H1 (cell line): ENCODE measurements around the gene ARMH2. TPM values are rescaled to one million over a fixed set of nuclear protein-coding genes. Genes with fewer than 3 reads are reported as not detected.

Source experiments
- CTCF ChIA-PET: fragments of 300-600 bp; sonication (Branson Sonifier 250); formaldehyde crosslinking; loops from one replicate; lab custom pipeline; 2021; ENCODE audit not compliant: partially characterized antibody; lab: Charles Lee
- POLR2A ChIA-PET: fragments of 300-600 bp; sonication (Branson Sonifier 250); formaldehyde crosslinking; loops from one replicate; lab custom pipeline; 2021; ENCODE audit warnings: inconsistent platforms; ENCODE audit not compliant: partially characterized antibody; lab: Charles Lee
- DNase-seq, 2 experiments: peaks; one replicate each; pipeline versions ENCODE4 v3.0.0 to v3.0.0-alpha.2; 2010 to 2022; ENCODE audit warnings: low spot score in 2 of 2, low read depth in 1 of 2, mixed read lengths in 1 of 2
- FAIRE-seq: peaks from 2 replicates; lab custom pipeline; 2011; peaks lifted over from hg19 to GRCh38; lab: Jason Lieb, UNC
- H2AFZ ChIP-seq: 2 replicates; pipeline ENCODE4 v1.8.1; 2012; ENCODE audit warnings: low read length, inconsistent platforms
- H2AK5ac ChIP-seq: 2 replicates; pipeline ENCODE4 v1.6.1; 2013; ENCODE audit warnings: low read depth, low read length
- H2BK120ac ChIP-seq: replicated peaks from 2 replicates; pipeline ENCODE3; 2013; ENCODE audit warnings: low read depth, low read length, inconsistent platforms
- H2BK12ac ChIP-seq: 2 replicates; pipeline ENCODE4 v1.6.1; 2013; ENCODE audit warnings: low read depth, low read length
- H2BK15ac ChIP-seq: 2 replicates; pipeline ENCODE4 v1.6.1; 2013; ENCODE audit warnings: low read length
- H2BK20ac ChIP-seq: 2 replicates; pipeline ENCODE4 v1.6.1; 2013; ENCODE audit warnings: low read length
- H2BK5ac ChIP-seq: 2 replicates; pipeline ENCODE4 v1.6.1; 2013; ENCODE audit warnings: low read depth, low read length
- H3K14ac ChIP-seq: 2 replicates; pipeline ENCODE4 v1.6.1; 2013; ENCODE audit warnings: inconsistent platforms; ENCODE audit not compliant: insufficient read length
- H3K18ac ChIP-seq: 2 replicates; pipeline ENCODE4 v1.6.1; 2013; ENCODE audit warnings: low read length; ENCODE audit errors: extremely low read depth
- H3K23ac ChIP-seq: 2 replicates; pipeline ENCODE4 v1.6.1; 2013; ENCODE audit warnings: inconsistent platforms; ENCODE audit not compliant: insufficient read length
- H3K23me2 ChIP-seq: 2 replicates; pipeline ENCODE4 v1.6.1; 2013; ENCODE audit warnings: low read depth, low read length
- H3K27ac ChIP-seq: 2 replicates; pipeline ENCODE4 v1.6.1; 2011; ENCODE audit warnings: low read depth, low read length, inconsistent platforms
- H3K27me3 ChIP-seq, 4 experiments: replicated peaks in 1 of 4; 1 replicate in 1 of 4; 2 replicates in 3 of 4; pipeline versions ENCODE4 v1.6.1 to v1.8.1; 2011 to 2013; ENCODE audit warnings: low read length in 3 of 4, mild to moderate bottlenecking in 3 of 4, inconsistent platforms in 2 of 4, mixed read lengths in 2 of 4, moderate library complexity in 1 of 4; ENCODE audit not compliant: control insufficient read depth in 3 of 4, insufficient read depth in 3 of 4; ENCODE audit errors: extremely low read depth in 1 of 4
- H3K36me3 ChIP-seq, 4 experiments: 2 replicates each; pipeline versions ENCODE4 v1.6.1 to v1.8.1; 2011 to 2013; ENCODE audit warnings: mild to moderate bottlenecking in 4 of 4, low read length in 3 of 4, moderate library complexity in 2 of 4, control low read depth in 1 of 4, inconsistent platforms in 1 of 4; ENCODE audit not compliant: insufficient read depth in 4 of 4, control insufficient read depth in 2 of 4
- H3K4ac ChIP-seq: replicated peaks from 2 replicates; pipeline ENCODE3; 2013; ENCODE audit warnings: low read length, low read depth, mixed read lengths, inconsistent platforms; ENCODE audit not compliant: insufficient read length
- H3K4me1 ChIP-seq, 4 experiments: replicated peaks in 1 of 4; 1 replicate in 1 of 4; 2 replicates in 3 of 4; pipeline versions ENCODE4 v1.6.1 to v1.8.1; 2011 to 2013; ENCODE audit warnings: low read length in 3 of 4, inconsistent platforms in 2 of 4, mixed read lengths in 1 of 4; ENCODE audit not compliant: insufficient read depth in 4 of 4, control insufficient read depth in 3 of 4
- H3K4me2 ChIP-seq, 2 experiments: 2 replicates each; pipeline versions ENCODE4 v1.6.1 to v1.8.1; 2011 to 2013; ENCODE audit warnings: low read depth in 2 of 2, low read length in 2 of 2, control low read depth in 1 of 2, inconsistent platforms in 1 of 2, mild to moderate bottlenecking in 1 of 2; ENCODE audit not compliant: insufficient read depth in 1 of 2
- H3K4me3 ChIP-seq, 4 experiments: fragments of 200-600, 300-600 bp in 1 of 4; sonication (generic), shearing (Covaris generic), sonication (Bioruptor Twin) in 1 of 4; 2 replicates each; pipeline versions ENCODE4 v1.5.1 to v1.8.1; 2011 to 2016; ENCODE audit warnings: low read length in 4 of 4, low read depth in 3 of 4, control low read depth in 2 of 4, inconsistent platforms in 2 of 4, mild to moderate bottlenecking in 2 of 4, mixed read lengths in 1 of 4, moderate library complexity in 1 of 4; ENCODE audit not compliant: insufficient read depth in 2 of 4; ENCODE audit errors: extremely low read depth in 1 of 4
- H3K56ac ChIP-seq: replicated peaks from 2 replicates; pipeline ENCODE3; 2013; ENCODE audit warnings: low read depth, mild to moderate bottlenecking, mixed read lengths, low read length, inconsistent platforms; ENCODE audit not compliant: insufficient read length
- H3K79me1 ChIP-seq: 2 replicates; pipeline ENCODE4 v1.6.1; 2013; ENCODE audit warnings: low read depth, low read length, control low read depth
- H3K79me2 ChIP-seq, 2 experiments: 2 replicates each; pipeline versions ENCODE4 v1.6.1 to v1.8.1; 2012 to 2013; ENCODE audit warnings: low read length in 2 of 2, mild to moderate bottlenecking in 2 of 2, inconsistent platforms in 1 of 2; ENCODE audit not compliant: insufficient read depth in 2 of 2, control insufficient read depth in 1 of 2
- H3K9ac ChIP-seq, 4 experiments: replicated peaks in 1 of 4; 1 replicate in 1 of 4; 2 replicates in 3 of 4; pipeline versions ENCODE4 v1.6.1 to v1.8.1; 2011 to 2013; ENCODE audit warnings: low read depth in 3 of 4, low read length in 3 of 4, control low read depth in 2 of 4, mild to moderate bottlenecking in 2 of 4, moderate library complexity in 2 of 4, inconsistent platforms in 1 of 4; ENCODE audit errors: extremely low read depth in 1 of 4
- H3K9me3 ChIP-seq, 2 experiments: 2 replicates each; pipeline versions ENCODE4 v1.6.1 to v1.8.1; 2012 to 2013; ENCODE audit warnings: mild to moderate bottlenecking in 2 of 2, moderate library complexity in 2 of 2, control low read depth in 1 of 2, inconsistent platforms in 1 of 2, low read depth in 1 of 2, low read length in 1 of 2, mixed read lengths in 1 of 2; ENCODE audit not compliant: insufficient read depth in 2 of 2
- H4K20me1 ChIP-seq, 2 experiments: replicated peaks in 1 of 2; 2 replicates each; pipeline versions ENCODE3 to v1.8.1; 2011 to 2013; ENCODE audit warnings: inconsistent platforms in 2 of 2, low read length in 2 of 2, mild to moderate bottlenecking in 1 of 2; ENCODE audit not compliant: insufficient read depth in 2 of 2, control insufficient read depth in 1 of 2
- H4K5ac ChIP-seq: 2 replicates; pipeline ENCODE4 v1.6.1; 2013; ENCODE audit warnings: low read length, low read depth, mixed read lengths, inconsistent platforms; ENCODE audit not compliant: insufficient read length
- H4K8ac ChIP-seq: 2 replicates; pipeline ENCODE4 v1.8.0; 2013; ENCODE audit warnings: mild to moderate bottlenecking, moderate library complexity, low read length, inconsistent platforms; ENCODE audit not compliant: insufficient read depth; ENCODE audit errors: extremely low read depth
- H4K91ac ChIP-seq: replicated peaks from 2 replicates; pipeline ENCODE3; 2013; ENCODE audit warnings: low read length, mixed read lengths, inconsistent platforms; ENCODE audit not compliant: insufficient read length
- ASH2L ChIP-seq: fragments of 200-600, 300-600 bp; sonication (generic); IDR thresholded peaks from one replicate; pipeline ENCODE4 v1.7.1; 2017; ENCODE audit warnings: low read length
- BRCA1 ChIP-seq: IDR thresholded peaks from 2 replicates; pipeline ENCODE4 v1.6.1; 2012; ENCODE audit warnings: low read depth, low read length, improper control_type of control experiment
- CEBPB ChIP-seq: IDR thresholded peaks from 2 replicates; pipeline ENCODE4 v1.6.1; 2012; ENCODE audit warnings: low read depth, low read length
- CHD2 ChIP-seq: IDR thresholded peaks from 2 replicates; pipeline ENCODE4 v1.6.1; 2012; ENCODE audit warnings: low read length, improper control_type of control experiment
- CTBP2 ChIP-seq: IDR thresholded peaks from 2 replicates; pipeline ENCODE4 v1.7.0; 2011; ENCODE audit warnings: borderline replicate concordance, mild to moderate bottlenecking, moderate library complexity, mixed read lengths, low read length; ENCODE audit not compliant: insufficient read depth, insufficient read length
- HDAC2 ChIP-seq, 2 experiments: fragments of 300-600 bp in 1 of 2; sonication (generic) in 1 of 2; IDR thresholded peaks; 2 replicates each; pipeline ENCODE4 v1.6.1; 2011 to 2012; ENCODE audit warnings: low read depth in 2 of 2, low read length in 2 of 2, mild to moderate bottlenecking in 2 of 2, moderate library complexity in 2 of 2, borderline replicate concordance in 1 of 2, inconsistent platforms in 1 of 2
- HDAC6 ChIP-seq: IDR thresholded peaks from one replicate; pipeline ENCODE4 v1.7.1; 2012; ENCODE audit warnings: low read depth, mild to moderate bottlenecking, inconsistent platforms, low read length, moderate library complexity
- KDM1A ChIP-seq: fragments of 200-600, 300-600 bp; sonication (generic); IDR thresholded peaks from 2 replicates; pipeline ENCODE4 v1.7.1; 2016; ENCODE audit warnings: mild to moderate bottlenecking, low read length, borderline replicate concordance
- NANOG ChIP-seq: IDR thresholded peaks from 2 replicates; pipeline ENCODE4 v1.6.1; 2011; ENCODE audit warnings: low read length, low read depth, mild to moderate bottlenecking, inconsistent platforms; ENCODE audit not compliant: insufficient read depth, poor library complexity, severe bottlenecking
- POLR2AphosphoS5 ChIP-seq: IDR thresholded peaks from 2 replicates; pipeline ENCODE4 v1.6.1; 2011; ENCODE audit warnings: low read depth, low read length
- SP1 ChIP-seq: IDR thresholded peaks from 2 replicates; pipeline ENCODE4 v1.6.1; 2011; ENCODE audit warnings: low read depth, low read length
- ZNF274 ChIP-seq: IDR thresholded peaks from 2 replicates; pipeline ENCODE4 v1.7.0; 2012; ENCODE audit warnings: low read length, borderline replicate concordance; ENCODE audit errors: extremely low read depth
- polyA plus RNA-seq, 7 experiments: library from polyadenylated mRNA; depleted of rRNA in 3 of 7; stranded (reverse) in 5 of 7; unstranded in 2 of 7; fragments of >200 nt in 5 of 7; fragments of 200-250 nt in 2 of 7; gene quantifications; 1 replicate in 5 of 7; 2 replicates in 1 of 7; 4 replicates in 1 of 7; pipeline versions ENCODE4 v1.2.1 to v1.2.3, GENCODE V29; 2011 to 2013; ENCODE audit warnings: missing spikeins in 2 of 7, mixed read lengths in 2 of 7
- total RNA-seq: library from RNA; stranded (reverse); fragmentation: NEBNext Ultra II Directional; extraction: Animal tissue kit (Norgen Biotek cat#: 25700); gene quantifications from 2 replicates; pipeline ENCODE4 v1.2.1, GENCODE V29; 2021
- TF ChIP-seq, protein P1 (sequence below): IDR thresholded peaks from 2 replicates; pipeline ENCODE4 v1.6.1; 2012; ENCODE audit warnings: inconsistent platforms

The ARMH2 gene
- total and polyA plus RNA-seq, 2 of the 8 experiments (the other 6 are each of a cell fraction or from before 2014, with no cell fraction given) = not detected

DNA sequence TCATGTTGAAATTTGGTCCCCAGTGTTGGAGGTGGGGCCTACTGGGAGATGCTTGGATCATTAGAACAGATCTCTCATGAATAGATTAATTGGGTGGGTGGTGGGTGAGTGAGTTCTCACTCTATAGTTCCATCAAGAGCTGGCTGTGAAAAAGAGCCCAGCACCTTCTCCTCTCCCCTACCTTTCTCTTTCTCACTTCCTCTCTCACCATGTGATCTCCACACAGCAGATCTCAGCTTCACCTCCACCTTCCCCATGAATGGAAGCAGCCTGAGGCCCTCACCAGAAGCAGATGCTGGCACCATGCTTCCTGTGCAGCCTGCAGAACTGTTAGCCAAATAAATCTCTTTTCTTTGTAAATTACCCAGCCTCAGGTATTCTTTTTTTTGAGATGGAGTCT is 36.9 kb downstream of the ARMH2 start:
- no peak overlapping the region for H4K8ac ChIP-seq
- no peak overlapping the region for H3K27ac ChIP-seq
- H3K79me1 ChIP-seq = no peaks in the 10 kb centered on the region
- no peaks in the 10 kb centered on the region for H3K79me2 ChIP-seq
- no peak overlapping the region for H4K5ac ChIP-seq
- H3K23me2 ChIP-seq = no peaks in the 10 kb centered on the region
- no peaks in the 10 kb centered on the region for H3K4me1 ChIP-seq
- no peaks in the 10 kb centered on the region for H3K36me3 ChIP-seq
- no peak overlapping the region for H3K4me2 ChIP-seq
- no peak for FAIRE-seq
- H3K9me3 ChIP-seq = no peaks in the 10 kb centered on the region
- no peak overlapping the region for H3K9ac ChIP-seq
- no peak overlapping the region for H2AK5ac ChIP-seq
- H2BK120ac ChIP-seq = no peak overlapping the region
- POLR2A ChIA-PET = interaction anchor here (1.2 to 3.3 kb wide), 3 partner anchors 14 to 40 kb away, joined by 5 to 9 read pairs (median 5); no protein-coding TSS in a partner anchor
- no peak overlapping the region for H3K18ac ChIP-seq
- H2BK5ac ChIP-seq = no peak overlapping the region
- TF ChIP-seq POLR2AphosphoS5 (no peak), CEBPB (no peak), SP1 (no peak), CTBP2 (no peak), HDAC2 (IDR thresholded peaks at IDR 0.05; ENCODE audit: borderline replicate concordance in 1 of 2, low read depth in 2 of 2, low read length in 2 of 2) (no peak), ASH2L (no peak), KDM1A (no peak), NANOG (no peak), ZNF274 (no peak), BRCA1 (no peak), CHD2 (no peak), HDAC6 (no peak)
- TF ChIP-seq, protein P1, sequence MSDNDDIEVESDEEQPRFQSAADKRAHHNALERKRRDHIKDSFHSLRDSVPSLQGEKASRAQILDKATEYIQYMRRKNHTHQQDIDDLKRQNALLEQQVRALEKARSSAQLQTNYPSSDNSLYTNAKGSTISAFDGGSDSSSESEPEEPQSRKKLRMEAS = no peak
- no peak overlapping the region for H3K56ac ChIP-seq
- no peak overlapping the region for H3K14ac ChIP-seq
- no peak overlapping the region for H3K23ac ChIP-seq
- no peak overlapping the region for H2BK12ac ChIP-seq
- H2BK20ac ChIP-seq = no peak overlapping the region
- H2BK15ac ChIP-seq = no peak overlapping the region
- H3K4ac ChIP-seq = no peak overlapping the region
- H2AFZ ChIP-seq = peak overlapping the region; percentile 6; the same call in 1 of the 2 replicates
- CTCF ChIA-PET = interaction anchor here (0.7 to 1.2 kb wide), 3 partner anchors 36 to 1015 kb away, joined by 3 read pairs; no protein-coding TSS in a partner anchor
- no peak overlapping the region for H3K4me3 ChIP-seq
- no peaks in the 10 kb centered on the region for H3K27me3 ChIP-seq
- no peak overlapping the region for H4K91ac ChIP-seq
- no peaks in the 10 kb centered on the region for H4K20me1 ChIP-seq
- no peak for DNase-seq
